ENCODE measurements around the gene CCL18. TPM values are rescaled to one million over a fixed set of nuclear protein-coding genes. Genes with fewer than 3 reads are reported as not detected.
"Not testable (repeated sequence)": the region's sequence is repeated elsewhere in the genome, so short reads cannot be mapped to it uniquely, and the experiment has no call there.

The CCL18 gene
- total RNA-seq, 8 experiments from 2014 or later = 0.29 to 0.73 (median 0.59) TPM; not detected in 4

GRCh38 chr17:36114971-36115648, 51.0 kb downstream of the CCL18 start:
- in situ Hi-C loops (cut with MboI; ENCODE audit: low pct_unique_long_range_greater_than_20kb in 2 of 9, low sequenced_read_pairs in 9 of 9, unreplicated experiment in 9 of 9); H3K4me3 ChIP-seq; H3K27ac ChIP-seq; ATAC-seq (replicated peaks in 6 of 8): not testable (repeated sequence)
- peaks cover 0 to 18% of the 10 kb centered on the region in 2 donors for H3K4me1 ChIP-seq (replicated peaks in 1 of 2)
- WGBS, 10 experiments = 15 to 100% (median 79%) methylated on average over 1 to 5 of the region's 5 CpGs; no CpG with 5 or more reads in 1 of the 10 experiments

DNA sequence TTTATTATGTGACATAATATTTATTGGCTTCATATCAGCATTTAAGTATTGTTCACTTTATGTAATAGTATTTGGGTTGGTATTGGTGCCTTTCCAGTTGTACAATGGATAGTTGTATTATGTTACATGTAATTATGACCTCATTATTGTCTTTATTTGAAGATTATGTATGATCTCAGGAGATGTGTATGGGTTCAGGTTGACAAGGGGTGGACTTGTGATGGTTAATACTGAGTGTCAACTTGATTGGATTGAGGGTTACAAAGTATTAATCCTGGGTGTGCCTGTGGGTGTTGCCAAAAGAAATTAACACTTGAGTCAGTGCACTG, 51.5 kb downstream of the CCL18 start:
- ATAC-seq (replicated peaks in 6 of 8); in situ Hi-C loops (cut with MboI; ENCODE audit: low pct_unique_long_range_greater_than_20kb in 2 of 9, low sequenced_read_pairs in 9 of 9, unreplicated experiment in 9 of 9); H3K4me3 ChIP-seq; H3K27ac ChIP-seq: not testable (repeated sequence)
- H3K4me1 ChIP-seq (replicated peaks in 1 of 2) = peaks cover 0 to 18% of the 10 kb centered on the region in 2 donors

GRCh38 chr17:36117505-36118382, 53.7 kb downstream of the CCL18 start:
- ATAC-seq (replicated peaks in 6 of 8) = peak in 4 of 8 experiments; percentile 26 to 73 (median 57)
- Histone ChIP-seq H3K27ac (no peak overlapping the region), H3K4me1 (replicated peaks in 1 of 2) (peaks cover 0 to 11% of the 10 kb centered on the region in 2 donors), H3K4me3 (no peak overlapping the region)
- 0 to 70% (median 17%) methylated on average over 1 to 4 of the region's 5 CpGs; no CpG with 5 or more reads in 1 of the 10 experiments for WGBS, 10 experiments
- in situ Hi-C loops (cut with MboI; ENCODE audit: low pct_unique_long_range_greater_than_20kb in 2 of 9, low sequenced_read_pairs in 9 of 9, unreplicated experiment in 9 of 9) = no loop called here

DNA sequence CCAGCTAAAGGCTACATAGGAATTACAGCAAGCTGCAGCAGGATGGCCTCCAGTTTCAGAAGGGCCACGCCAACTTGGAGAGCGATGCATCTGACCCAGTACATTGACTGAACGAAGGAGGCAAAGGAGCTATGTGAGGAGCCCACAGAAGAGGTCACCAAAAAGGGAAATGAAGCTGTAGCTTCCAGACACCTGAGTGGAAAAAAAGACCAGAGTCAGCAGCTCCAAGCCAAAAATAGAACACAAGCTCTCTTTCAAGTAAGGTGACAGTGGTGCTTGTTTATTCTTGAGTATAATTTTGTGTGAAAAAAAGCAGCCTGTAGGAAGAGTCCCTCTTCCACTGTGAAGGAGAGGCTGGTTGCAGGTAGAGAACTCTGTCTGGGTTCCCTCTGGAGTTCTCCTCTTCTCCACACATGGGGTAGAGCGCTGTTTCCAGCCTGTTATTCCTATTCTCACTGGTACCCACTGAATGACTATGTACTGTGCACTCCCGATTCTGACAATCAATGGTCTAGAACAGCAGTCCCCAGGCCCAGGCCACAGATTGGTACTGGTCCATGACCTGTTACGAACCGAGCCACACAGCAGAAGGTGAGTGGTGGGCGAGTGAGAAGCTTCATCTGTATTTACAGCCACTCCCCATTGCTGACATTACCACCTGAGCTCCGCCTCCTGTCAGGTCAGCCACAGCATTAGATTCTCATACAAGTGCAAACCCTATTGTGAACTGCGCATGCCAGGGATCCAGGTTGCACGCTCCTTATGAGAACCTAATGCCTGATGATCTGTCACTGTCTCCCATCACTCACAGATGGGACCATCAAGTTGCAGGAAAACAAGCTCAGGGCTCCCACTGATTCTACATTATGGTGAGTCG, 54.6 kb downstream of the CCL18 start:
- in situ Hi-C loops (cut with MboI; ENCODE audit: low pct_unique_long_range_greater_than_20kb in 2 of 9, low sequenced_read_pairs in 9 of 9, unreplicated experiment in 9 of 9) = no loop called here
- Histone ChIP-seq H3K4me1 (replicated peaks in 1 of 2) (peaks cover 0 to 11% of the 10 kb centered on the region in 2 donors), H3K27ac (no peak overlapping the region), H3K4me3 (no peak overlapping the region)
- 37 to 90% (median 74%) methylated on average over 3 to 12 of the region's 12 CpGs; no CpG with 5 or more reads in 1 of the 10 experiments for WGBS, 10 experiments
- ATAC-seq (replicated peaks in 6 of 8) = peak in 2 of 8 experiments; percentile 30 to 47

DNA sequence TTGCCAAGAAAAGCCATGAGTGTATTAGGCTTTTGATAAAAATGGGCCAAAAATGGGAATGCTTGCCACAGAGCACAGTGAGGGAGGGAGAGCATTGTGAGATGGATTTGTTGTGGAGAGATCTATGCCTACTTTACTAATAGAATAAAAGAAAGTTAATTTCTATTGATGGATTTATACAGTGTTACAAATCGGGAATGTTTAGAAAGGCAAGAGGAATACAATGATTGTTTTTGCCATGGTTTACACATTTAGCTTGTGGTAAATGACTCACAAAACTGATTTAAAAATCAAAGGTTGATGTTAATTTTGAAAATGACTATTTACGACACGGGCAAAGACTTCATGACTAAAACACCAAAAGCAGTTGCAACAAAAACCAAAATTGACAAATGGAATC, 56.1 kb downstream of the CCL18 start:
- in situ Hi-C loops (cut with MboI; ENCODE audit: low pct_unique_long_range_greater_than_20kb in 2 of 9, low sequenced_read_pairs in 9 of 9, unreplicated experiment in 9 of 9) = no loop called here
- 12 to 100% (median 62%) methylated on average over 1 to 3 of the region's 3 CpGs for WGBS, 10 experiments
- no peak for ATAC-seq (replicated peaks in 6 of 8)

GRCh38 chr17:36121099-36121498, 57.0 kb downstream of the CCL18 start:
- peaks cover 0 to 11% of the 10 kb centered on the region in 2 donors for H3K4me1 ChIP-seq (replicated peaks in 1 of 2)
- H3K4me3 ChIP-seq; in situ Hi-C loops (cut with MboI; ENCODE audit: low pct_unique_long_range_greater_than_20kb in 2 of 9, low sequenced_read_pairs in 9 of 9, unreplicated experiment in 9 of 9); H3K27ac ChIP-seq; ATAC-seq (replicated peaks in 6 of 8): not testable (repeated sequence)
- 30 to 88% (median 50%) methylated on average over 1 to 6 of the region's 6 CpGs; no CpG with 5 or more reads in 2 of the 10 experiments for WGBS, 10 experiments

More for the DNA sequence above, 56.1 kb downstream of the CCL18 start:
- H3K4me1 ChIP-seq (replicated peaks in 1 of 2) = peaks cover 0 to 11% of the 10 kb centered on the region in 2 donors
- no peak overlapping the region for H3K4me3 ChIP-seq
- no peak overlapping the region for H3K27ac ChIP-seq

Other genes with a start within 250 kb of the CCL18 start
- gene HEATR9, start 195.4 kb upstream of the CCL18 start, total RNA-seq = under 1 TPM in 5 of 8 experiments, not detected in 3; 0.08 to 0.18 (median 0.14) TPM
- gene CCL5, start 183.9 kb upstream of the CCL18 start, total RNA-seq = under 1 TPM in 3 of 8 experiments, not detected in 5; 0.47 to 0.97 (median 0.51) TPM
- 1 to 10 TPM in 2 of 8 experiments, under 1 TPM in 5, not detected in 1; 0.21 to 3.7 (median 0.76) TPM for gene RDM1, start 133.5 kb upstream of the CCL18 start, total RNA-seq
- under 1 TPM in 1 of 8 experiments, not detected in 7; 0.66 TPM for gene LYZL6, start 120.6 kb upstream of the CCL18 start, total RNA-seq
- gene CCL16, start 82.8 kb upstream of the CCL18 start, total RNA-seq = under 1 TPM in 1 of 8 experiments, not detected in 7; 0.24 TPM
- gene CCL14, start 77.5 kb upstream of the CCL18 start, total RNA-seq = under 1 TPM in 3 of 8 experiments, not detected in 5; 0.14 to 0.52 (median 0.15) TPM
- under 1 TPM in 3 of 8 experiments, not detected in 5; 0.21 to 0.47 (median 0.41) TPM for gene CCL15, start 62.7 kb upstream of the CCL18 start, total RNA-seq
- gene CCL23, start 46.3 kb upstream of the CCL18 start, total RNA-seq = not detected
- gene CCL3, start 25.9 kb downstream of the CCL18 start, total RNA-seq = under 1 TPM in 2 of 8 experiments, not detected in 6; 0.13 to 0.24 TPM
- under 1 TPM in 4 of 8 experiments, not detected in 4; 0.13 to 0.52 (median 0.37) TPM for gene CCL4, start 39.6 kb downstream of the CCL18 start, total RNA-seq
- gene TBC1D3B, start 112.4 kb downstream of the CCL18 start, total RNA-seq = 1 to 10 TPM in 7 of 8 experiments, under 1 TPM in 1; 0.57 to 3.8 (median 2.1) TPM
- under 1 TPM in 3 of 8 experiments, not detected in 5; 0.14 to 0.24 (median 0.18) TPM for gene CCL3L1, start 132.5 kb downstream of the CCL18 start, total RNA-seq
- under 1 TPM in 4 of 8 experiments, not detected in 4; 0.31 to 0.81 (median 0.55) TPM for gene CCL4L2, start 146.8 kb downstream of the CCL18 start, total RNA-seq
- under 1 TPM in 6 of 8 experiments, not detected in 2; 0.11 to 0.77 (median 0.37) TPM for gene TBC1D3I, start 200.3 kb downstream of the CCL18 start, total RNA-seq

Data from motor neuron (in vitro differentiated cells).